T-helper 1 cell (primary cell): ENCODE data around the gene ARMC9.
"Not testable (repeated sequence)": the region's sequence is repeated elsewhere in the genome, so short reads cannot be mapped to it uniquely, and the experiment has no call there.

Experiments
- DNase-seq, 5 donors: peaks; one replicate each; pipeline ENCODE4 v3.0.0-alpha.2; 2012 to 2020

ARMC9 gene

DNA sequence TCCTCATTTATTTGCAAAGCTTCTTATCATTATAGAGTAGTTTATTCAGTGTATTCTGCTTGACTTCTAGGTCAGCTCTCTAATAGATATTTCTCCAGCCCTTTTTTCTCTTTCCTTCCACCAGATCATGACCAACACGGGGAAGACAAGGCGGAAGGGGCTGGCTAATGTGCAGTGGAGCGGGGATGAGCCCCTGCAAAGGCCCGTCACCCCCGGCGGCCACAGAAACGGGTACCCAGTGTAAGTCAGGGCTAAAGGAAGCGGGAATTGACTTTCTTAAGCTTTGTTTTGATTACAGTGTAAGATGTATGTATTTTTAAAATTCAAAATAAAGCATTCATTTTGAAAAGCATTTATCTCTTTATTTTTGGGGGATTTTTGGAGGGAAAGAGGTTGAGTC lies 146.4 kb downstream of the ARMC9 start:
- DNase-seq, result no peak

DNA sequence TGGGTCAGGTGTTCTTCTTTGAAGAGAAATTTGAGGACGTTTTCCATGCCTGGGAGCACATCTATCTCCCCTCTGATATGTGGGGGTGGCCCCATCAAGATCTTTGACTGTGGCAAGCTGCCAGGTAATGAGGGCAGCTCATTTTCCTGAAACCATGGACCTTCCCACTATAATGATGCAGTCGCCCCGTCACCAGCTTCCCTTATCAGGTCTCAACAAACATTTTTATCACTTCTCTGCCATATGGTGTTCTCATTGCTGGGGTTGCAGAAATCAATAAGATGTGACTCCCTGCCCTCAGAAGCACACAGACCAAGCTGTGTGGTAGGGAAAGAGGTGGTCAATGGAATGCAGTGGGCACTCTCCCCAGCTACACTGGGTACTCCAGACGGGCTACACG lies 148.7 kb downstream of the ARMC9 start:
- DNase-seq, result no peak

DNA sequence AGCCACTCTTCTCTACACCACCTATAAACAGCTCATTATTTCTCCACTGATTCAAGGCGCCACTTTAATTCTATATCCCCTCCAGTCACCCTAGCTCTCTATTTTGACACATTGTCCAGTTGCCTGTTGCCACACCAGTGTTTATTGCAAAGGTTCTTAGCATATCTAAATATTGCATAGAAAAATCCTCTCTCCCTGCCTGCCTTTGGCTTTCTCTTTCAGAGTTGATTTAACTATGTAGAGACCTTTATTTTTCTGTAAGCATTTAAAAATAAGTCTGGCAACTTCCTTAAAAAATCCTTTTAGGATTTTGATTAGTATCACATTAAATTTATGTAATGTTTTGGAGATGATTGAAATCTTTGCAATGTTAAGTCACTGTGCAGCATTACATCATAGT lies 149.2 kb downstream of the ARMC9 start:
- no peak for DNase-seq

DNA sequence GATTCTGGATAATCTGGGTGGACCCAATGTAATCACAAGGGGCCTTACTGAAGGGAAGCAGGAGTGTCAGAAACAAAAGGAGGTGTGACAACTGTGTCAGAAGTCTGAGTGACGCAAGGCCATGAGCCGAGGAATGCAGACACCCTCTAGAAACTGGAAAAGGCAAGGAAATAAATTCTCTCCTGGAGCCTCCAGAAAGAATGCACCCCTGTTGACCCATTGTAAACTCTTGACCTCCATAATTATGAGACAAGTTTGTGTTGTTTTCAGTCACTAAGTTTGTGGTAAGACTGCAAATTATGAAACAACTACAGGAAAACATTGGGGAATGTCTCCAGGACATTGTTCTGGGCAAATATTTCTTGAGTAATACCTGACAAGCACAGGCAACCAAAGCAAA lies 149.7 kb downstream of the ARMC9 start:
- no peak for DNase-seq

DNA sequence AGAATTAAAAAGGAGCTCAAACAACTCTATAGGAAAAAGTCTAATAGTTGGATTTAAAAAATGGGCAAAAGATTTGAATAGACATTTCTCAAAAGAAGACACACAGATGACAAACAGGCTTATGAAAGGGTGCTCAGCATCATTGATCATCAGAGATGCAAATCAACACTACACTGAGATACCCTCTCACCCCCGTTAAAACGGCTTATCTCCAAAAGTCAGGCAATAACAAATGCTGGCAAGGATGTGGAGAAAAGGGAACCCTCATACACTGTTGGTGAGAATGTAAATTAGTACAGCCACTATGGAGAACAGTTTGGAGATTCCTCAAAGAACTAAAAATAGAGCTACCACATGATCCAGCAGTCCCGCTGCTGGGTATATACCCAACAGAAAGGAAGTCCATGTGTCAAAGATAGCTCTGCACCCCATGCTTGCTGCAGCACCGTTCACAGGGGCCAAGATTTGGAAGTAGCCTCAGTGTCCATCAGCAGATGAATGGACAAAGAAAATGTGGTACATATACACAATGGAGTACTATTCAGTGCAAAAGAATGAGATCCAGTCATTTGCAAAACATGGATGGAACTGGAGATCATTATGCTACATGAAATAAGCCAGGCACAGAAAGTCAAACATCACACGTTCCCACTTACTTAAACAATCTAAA lies 150.4 kb downstream of the ARMC9 start:
- no peak for DNase-seq

DNA sequence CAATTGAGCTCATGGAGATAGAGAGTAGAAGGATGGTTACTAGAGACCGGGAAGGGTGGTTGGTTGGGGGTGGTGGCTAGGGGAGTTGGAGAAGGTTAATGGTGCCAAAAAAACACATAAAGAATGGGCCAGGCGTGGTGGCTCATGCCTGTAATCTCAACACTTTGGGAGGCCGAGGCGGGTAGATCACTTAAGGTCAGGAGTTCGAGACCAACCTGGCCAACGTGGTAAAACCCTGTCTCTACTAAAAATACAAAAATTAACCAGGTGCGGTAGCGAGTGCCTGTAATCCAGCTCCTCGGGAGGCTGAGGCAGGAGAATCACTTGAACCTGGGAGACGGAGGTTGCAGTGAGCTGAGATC lies 150.9 kb downstream of the ARMC9 start:
- DNase-seq, result not testable (repeated sequence)

DNA sequence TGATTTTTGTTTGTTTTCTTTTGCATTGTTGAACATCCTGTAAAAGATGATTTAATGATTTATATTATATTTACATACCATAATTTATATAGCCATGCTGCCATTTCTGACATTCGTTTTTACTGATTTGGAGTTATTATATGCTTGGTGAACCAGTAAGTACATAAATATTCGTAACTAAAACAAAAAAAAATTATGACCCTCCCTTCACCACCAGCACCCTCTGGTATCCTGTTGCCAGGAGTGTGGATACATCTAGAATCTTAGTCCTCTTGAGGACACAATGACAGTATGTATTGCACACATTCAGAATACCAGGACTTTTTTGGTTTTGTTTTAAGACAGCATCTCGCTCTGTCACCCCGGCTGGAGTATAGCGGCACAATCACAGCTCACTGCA lies 153.2 kb downstream of the ARMC9 start:
- DNase-seq, result no peak

DNA sequence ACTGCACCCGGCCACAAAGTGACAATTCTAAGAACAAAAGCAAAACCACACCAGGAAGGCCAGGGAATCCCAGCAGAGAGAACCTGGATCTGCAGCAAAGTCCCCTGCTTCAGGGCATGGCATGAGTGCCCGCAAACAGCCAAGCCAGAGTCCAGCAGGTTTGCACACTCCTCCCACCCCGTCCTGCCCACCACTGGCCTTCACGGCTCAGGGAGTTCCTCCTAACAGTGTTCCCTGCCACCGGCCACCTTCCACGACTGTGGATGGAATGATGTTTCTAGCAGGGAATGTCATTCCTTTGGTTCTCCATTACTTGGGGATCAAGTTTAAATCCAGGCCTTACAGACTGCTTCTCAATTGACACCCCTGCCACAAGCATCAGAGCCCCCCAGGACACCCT lies 155.0 kb downstream of the ARMC9 start:
- DNase-seq, result no peak

DNA sequence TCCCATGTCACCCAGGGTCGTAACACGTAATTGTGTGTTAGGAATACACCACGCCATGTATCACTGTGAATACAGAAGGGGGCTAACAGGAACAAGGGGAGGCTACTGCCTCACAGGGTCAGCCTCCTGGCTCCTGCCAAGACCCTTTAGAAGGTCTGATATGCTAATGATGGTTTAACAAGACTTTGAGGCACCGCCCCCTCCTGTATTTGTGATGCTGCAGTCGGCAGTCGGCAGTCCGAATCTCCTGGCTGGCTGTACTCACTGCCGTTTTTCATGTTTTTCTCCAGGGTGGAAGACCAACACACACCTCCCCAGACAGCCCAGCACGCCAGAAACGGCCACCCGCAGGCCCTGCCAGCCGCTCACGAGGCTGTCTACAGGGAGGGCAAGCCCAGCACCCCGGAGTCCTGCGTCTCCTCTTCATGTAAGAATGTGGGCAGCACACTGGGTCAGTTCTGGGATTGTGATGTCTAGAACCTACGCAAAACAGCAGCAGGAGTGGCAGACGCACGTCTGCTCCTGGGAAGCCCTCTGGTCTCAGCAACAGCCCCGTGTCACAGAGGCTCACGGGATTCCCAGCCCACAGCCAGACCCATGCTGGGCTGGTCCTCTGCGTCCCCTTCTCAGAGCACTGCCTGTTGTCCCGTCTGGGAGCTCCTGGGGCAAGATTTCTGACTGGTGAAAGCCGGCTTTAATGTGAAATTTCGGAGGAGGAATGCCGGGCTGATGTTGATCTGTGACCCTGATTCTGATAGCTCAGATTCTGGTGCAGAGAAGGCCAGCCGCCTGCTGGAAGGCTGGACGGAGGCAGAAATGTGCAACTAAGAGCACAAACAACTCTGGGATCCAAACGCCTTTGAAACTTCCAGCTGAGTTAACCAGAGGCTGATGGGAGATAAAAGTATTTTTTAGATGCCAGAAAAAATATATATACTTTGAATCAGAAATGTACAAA lies 157.4 kb downstream of the ARMC9 start:
- no peak for DNase-seq

DNA sequence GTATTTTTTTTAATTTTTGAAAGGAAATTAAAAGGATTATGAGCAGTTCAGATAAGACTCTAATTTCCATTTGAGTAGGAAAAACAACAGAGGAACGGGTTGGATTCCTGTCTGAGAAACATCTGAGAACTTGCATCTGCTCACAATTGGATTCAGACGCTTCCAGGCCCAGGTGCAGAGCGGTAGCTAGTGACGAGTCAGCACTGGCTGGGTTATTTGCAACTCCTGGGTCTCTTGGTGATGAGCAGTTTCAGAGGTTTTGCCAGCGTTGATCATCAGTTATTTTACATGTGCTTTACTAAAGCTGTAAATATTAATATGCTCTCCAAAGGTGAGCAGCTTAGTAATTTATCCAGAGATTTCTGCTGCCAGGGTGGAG lies 158.0 kb downstream of the ARMC9 start:
- no peak for DNase-seq

DNA sequence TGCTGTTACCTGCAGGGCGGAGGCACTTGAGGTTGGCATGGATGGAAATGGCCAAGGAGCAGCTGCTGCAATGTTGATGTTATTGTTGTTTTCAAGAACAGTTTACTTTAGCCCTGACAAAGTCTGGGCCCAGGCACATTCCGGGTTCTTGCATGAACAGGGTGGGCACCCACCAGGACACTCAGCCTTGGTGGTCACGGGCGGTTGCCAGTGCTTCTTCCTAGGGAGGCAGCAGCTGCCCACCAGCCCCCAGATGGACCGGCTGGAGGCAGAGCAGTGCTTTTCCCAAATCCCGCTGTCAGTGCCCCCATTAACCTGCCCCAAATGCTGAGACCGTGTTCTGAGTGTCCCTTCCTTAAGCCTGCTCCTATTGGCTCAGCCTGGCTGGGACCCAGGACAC lies 158.6 kb downstream of the ARMC9 start:
- no peak for DNase-seq

DNA sequence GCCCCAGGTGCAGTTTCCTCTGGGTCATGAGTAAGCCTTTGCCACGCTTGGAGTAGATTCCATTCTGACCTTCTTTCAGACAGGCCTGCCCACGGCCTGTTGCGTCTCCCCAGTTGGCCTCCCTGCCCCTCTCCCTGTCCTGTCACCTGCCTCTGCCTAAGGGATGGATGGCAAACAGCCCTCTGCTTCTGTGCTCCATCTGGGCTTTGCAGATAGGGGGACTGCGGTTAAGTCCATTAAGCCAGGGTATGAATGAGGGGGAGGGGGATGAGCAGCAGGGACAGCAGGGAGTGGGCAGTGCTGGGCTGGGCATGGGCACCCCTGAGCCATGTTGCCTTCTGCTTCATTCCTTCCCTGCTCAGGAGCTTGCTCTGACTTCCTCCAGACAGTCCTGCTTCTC lies 159.5 kb downstream of the ARMC9 start:
- no peak for DNase-seq

DNA sequence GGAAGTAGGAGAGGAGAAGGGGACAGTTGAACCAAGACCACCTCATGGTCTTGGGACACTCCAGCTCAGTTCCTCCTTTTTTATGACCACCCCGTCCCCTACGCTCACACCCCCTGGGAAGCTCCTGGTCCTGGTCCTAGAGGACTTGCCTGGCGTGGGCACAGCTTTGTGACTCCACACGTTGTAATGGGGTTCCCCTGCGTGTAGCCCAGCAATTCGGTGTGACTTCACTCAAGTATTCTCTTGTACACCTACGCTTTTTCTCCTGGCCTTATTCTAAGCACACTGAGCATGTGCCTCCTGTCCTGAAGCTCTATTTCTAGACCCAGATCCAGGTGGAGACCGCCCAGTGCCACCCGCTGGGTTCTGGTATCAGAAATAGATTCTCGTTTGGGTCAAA lies 161.0 kb downstream of the ARMC9 start:
- no peak for DNase-seq

DNA sequence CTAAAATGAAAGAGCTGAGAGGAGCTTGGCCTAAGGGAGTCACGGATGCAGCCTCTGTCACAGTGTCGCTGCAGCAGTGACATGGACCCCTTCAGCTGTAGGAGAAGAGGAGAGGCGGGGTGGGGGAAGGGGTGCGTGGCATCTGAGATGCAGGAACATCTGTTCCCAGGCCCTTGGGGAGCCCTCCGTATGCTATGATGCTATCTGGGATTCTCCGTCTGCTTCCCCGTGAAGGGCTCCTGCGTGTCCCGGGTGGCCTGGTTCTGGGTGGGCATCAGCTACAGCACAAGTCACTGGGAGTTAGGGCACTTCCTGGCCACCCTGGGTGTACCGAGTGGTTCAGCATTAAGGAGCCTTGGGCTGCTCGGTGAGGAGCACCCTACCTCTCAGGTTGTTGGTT lies 161.5 kb downstream of the ARMC9 start:
- DNase-seq, result no peak

DNA sequence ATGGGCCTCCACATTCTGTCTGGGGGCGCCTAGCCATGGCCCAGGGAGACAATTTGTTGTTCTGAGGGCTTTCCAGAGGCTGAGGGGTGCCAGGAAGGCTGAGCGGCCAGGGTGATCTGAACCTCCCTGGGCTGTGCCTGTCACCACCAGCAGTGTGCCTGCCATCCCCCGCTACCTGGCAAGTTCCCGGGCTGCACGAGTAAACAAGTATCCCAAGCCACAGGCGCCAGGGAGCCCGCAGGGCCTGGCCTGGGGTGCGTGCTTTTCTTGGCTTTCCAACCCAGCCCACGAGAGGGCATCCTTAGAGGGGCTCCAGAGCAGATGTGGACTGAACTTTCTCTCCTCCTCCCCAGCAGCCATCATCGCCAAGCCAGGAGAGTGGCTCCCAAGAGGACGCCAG lies 162.0 kb downstream of the ARMC9 start:
- DNase-seq, result no peak

DNA sequence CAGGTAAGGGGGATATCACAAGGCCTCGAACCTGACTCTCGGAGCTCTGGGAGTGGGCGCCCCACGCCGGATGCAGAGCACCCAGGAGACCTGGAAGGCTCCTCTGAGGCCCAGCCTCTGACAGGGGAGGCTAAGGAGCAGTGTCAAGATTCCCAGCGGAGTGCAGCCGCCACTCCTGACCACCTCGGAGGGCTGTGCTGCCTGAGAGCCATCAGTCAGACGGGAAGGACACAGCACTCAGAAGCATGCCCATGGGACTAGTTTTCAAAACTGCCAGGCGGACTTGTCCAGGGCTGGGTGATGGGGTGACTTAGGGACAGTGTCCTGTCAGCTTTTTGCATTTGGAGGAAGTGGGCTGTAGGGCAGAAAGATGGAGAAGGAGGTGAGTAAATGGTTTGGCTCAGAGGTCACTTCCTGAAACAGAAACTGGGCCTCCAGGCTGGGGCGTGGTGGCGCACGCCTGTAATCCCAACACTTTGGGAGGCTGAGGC lies 162.5 kb downstream of the ARMC9 start:
- DNase-seq, result no peak

DNA sequence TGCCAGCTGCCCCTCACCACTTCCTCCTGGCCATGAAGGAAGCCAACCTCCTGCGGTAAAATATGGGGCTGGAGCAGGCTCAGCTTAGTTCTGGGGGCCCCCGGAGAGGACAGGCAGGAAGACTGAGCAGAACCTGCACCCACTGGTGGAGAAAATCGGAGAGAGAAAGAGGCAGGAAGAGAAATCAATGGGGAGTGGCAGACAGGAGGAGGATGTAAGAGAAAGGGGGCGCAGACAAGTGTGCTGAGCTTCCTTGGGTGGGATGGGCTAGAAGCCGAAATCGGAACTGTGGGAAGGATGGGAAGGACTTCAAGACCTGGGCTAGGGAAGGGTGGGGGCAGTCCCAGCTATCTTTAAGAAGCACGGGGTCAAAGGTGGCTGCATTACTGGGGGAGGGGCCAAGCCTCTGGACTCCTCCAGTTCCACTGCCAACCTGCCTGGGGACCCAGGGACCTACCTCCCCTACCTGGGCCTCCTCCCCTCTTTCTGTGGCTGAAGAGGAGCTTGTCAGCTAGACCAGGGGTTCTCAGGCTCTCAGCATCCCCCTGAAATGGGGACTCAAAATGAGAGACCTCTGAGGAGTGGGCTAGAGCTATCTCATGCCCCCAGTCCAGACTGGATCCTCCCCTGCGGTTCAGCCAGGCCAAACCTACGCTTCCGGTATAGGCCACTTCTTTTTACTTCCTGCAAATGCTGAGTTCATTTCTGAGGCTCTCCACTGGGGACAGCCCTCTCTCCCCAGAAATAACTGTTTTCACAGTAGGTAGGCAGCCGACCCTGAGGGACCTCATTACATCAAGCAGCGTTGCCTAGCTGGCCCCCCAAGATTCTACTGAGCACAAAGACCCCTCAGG lies 163.5 kb downstream of the ARMC9 start:
- DNase-seq, result peak in 1 of 5 donors; percentile 27

DNA sequence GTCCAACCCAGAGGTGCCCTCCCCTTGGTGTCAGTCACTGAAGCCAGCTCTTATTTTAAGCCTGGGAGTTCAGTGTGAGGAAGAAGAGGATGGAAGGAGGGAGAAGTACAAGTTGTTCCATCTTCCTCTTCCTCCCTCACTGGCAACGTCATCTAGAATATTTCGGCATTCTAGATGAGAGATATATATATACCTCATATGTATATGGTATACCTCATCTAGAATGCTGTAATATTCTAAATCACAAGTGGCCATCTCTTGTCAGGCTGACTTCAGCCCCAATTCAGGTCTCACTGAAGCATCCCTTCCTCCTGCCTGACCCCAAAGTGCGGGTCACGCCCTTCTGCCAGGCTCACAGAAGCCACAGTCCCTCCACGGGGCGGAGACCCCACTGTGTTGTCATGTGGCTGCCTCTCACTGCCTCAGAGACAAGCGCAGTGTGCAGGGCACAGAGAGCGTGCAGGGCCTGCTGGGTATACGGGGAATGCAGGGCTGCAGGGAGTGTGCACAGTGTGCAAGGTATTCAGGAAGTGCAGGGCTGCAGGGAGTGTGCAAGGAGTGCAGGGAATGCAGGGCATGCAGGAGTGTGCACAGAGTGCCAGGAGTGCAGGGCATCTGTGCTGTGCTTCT lies 164.2 kb downstream of the ARMC9 start:
- DNase-seq, result no peak

DNA sequence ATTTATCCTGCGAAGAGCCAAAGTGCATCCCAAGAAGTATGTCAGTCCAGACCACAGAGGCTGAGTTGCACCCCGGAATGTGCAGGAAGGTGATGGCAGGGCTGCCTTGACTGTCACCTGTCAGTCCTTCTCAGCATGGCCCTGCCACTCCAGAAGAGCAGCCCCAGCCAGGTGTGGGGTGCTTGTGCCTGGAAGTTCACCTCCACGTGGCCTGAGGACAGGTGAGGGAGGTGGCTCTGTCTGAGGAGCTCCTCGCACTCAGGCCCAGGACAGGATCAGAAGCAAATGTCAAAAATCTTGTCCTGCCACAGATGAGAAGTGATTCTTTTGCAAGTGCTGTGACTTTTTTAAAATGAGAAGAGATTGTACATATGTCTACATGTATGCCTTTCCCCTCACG lies 165.6 kb downstream of the ARMC9 start:
- no peak for DNase-seq

DNA sequence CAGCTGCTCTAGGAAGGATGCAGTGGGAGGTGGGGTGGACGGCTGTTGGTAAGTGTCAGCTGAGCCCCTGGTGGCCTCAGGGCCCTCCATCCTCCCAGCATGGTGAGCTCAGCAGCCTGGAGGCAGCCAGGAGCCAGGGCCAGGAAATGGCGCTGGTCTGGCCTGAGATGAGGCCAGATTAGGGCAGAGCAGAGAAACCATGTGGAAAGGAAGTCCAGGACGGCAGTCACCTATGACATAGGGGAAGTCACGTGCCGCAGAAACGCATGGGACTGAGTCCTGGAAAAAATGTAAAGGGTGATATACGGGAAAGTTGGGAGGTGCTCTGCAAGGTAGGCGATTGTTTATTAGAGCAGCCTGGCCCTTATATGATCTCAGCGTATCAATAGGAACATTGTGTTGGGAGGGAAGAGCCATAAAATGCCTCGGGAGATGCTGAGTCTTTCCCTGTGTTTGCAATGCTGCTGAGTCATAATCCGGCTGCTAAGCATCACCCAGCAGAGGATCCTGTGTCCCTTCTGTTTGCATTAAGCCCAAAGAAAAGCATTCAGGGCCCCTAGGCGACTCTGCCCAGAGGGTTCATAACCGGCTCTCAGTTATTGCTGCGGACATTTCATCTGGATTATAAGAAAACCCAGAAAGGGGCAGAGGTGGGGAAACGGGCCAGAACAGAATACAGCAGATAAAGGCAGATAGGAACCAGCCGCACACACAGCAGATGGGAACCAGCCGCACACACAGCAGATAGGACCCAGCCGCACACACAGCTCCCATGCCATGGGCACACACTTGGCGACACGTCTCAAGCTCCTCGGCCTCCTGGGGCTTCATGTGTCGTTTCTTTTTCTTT lies 166.8 kb downstream of the ARMC9 start:
- DNase-seq, result no peak

DNA sequence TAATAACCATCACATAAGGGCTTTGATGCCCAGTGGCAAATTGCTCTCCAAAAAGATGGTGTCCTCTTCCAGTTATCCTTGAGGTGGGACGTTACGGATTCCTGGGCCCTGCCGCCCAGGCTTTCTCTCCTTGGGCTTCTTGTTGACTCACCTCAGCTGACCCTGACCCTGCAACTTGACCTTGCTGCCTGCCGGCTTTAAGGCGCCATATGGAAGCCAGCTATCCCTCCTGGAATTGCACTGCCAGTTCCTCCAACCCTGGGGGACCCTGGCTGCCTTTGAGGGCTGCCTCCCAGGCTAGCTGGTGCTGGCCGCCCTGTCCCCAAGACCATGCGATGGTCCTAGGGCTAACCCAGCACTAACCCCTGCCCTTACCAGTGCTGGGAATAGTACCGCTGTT lies 168.7 kb downstream of the ARMC9 start:
- DNase-seq, result no peak
